H1 (cell line): ENCODE data around the gene CETN1. TPM values are rescaled to one million over a fixed set of nuclear protein-coding genes. Genes with fewer than 3 reads are reported as not detected.

Experiments used
- CTCF ChIA-PET: fragments of 300-600 bp; sonication (Branson Sonifier 250); formaldehyde crosslinking; loops from one replicate; lab custom pipeline; 2021; ENCODE audit not compliant: partially characterized antibody; lab: Charles Lee
- POLR2A ChIA-PET: fragments of 300-600 bp; sonication (Branson Sonifier 250); formaldehyde crosslinking; loops from one replicate; lab custom pipeline; 2021; ENCODE audit warnings: inconsistent platforms; ENCODE audit not compliant: partially characterized antibody; lab: Charles Lee
- DNase-seq, 2 experiments: peaks; one replicate each; pipeline versions ENCODE4 v3.0.0 to v3.0.0-alpha.2; 2010 to 2022; ENCODE audit warnings: low spot score in 2 of 2, low read depth in 1 of 2, mixed read lengths in 1 of 2
- FAIRE-seq: peaks from 2 replicates; lab custom pipeline; 2011; peaks lifted over from hg19 to GRCh38; lab: Jason Lieb, UNC
- H2AFZ ChIP-seq: 2 replicates; pipeline ENCODE4 v1.8.1; 2012; ENCODE audit warnings: low read length, inconsistent platforms
- H2AK5ac ChIP-seq: 2 replicates; pipeline ENCODE4 v1.6.1; 2013; ENCODE audit warnings: low read depth, low read length
- H2BK120ac ChIP-seq: replicated peaks from 2 replicates; pipeline ENCODE3; 2013; ENCODE audit warnings: low read depth, low read length, inconsistent platforms
- H2BK12ac ChIP-seq: 2 replicates; pipeline ENCODE4 v1.6.1; 2013; ENCODE audit warnings: low read depth, low read length
- H2BK15ac ChIP-seq: 2 replicates; pipeline ENCODE4 v1.6.1; 2013; ENCODE audit warnings: low read length
- H2BK20ac ChIP-seq: 2 replicates; pipeline ENCODE4 v1.6.1; 2013; ENCODE audit warnings: low read length
- H2BK5ac ChIP-seq: 2 replicates; pipeline ENCODE4 v1.6.1; 2013; ENCODE audit warnings: low read depth, low read length
- H3K14ac ChIP-seq: 2 replicates; pipeline ENCODE4 v1.6.1; 2013; ENCODE audit warnings: inconsistent platforms; ENCODE audit not compliant: insufficient read length
- H3K18ac ChIP-seq: 2 replicates; pipeline ENCODE4 v1.6.1; 2013; ENCODE audit warnings: low read length; ENCODE audit errors: extremely low read depth
- H3K23ac ChIP-seq: 2 replicates; pipeline ENCODE4 v1.6.1; 2013; ENCODE audit warnings: inconsistent platforms; ENCODE audit not compliant: insufficient read length
- H3K23me2 ChIP-seq: 2 replicates; pipeline ENCODE4 v1.6.1; 2013; ENCODE audit warnings: low read depth, low read length
- H3K27ac ChIP-seq: 2 replicates; pipeline ENCODE4 v1.6.1; 2011; ENCODE audit warnings: low read depth, low read length, inconsistent platforms
- H3K27me3 ChIP-seq, 4 experiments: replicated peaks in 1 of 4; 1 replicate in 1 of 4; 2 replicates in 3 of 4; pipeline versions ENCODE4 v1.6.1 to v1.8.1; 2011 to 2013; ENCODE audit warnings: low read length in 3 of 4, mild to moderate bottlenecking in 3 of 4, inconsistent platforms in 2 of 4, mixed read lengths in 2 of 4, moderate library complexity in 1 of 4; ENCODE audit not compliant: control insufficient read depth in 3 of 4, insufficient read depth in 3 of 4; ENCODE audit errors: extremely low read depth in 1 of 4
- H3K36me3 ChIP-seq, 4 experiments: 2 replicates each; pipeline versions ENCODE4 v1.6.1 to v1.8.1; 2011 to 2013; ENCODE audit warnings: mild to moderate bottlenecking in 4 of 4, low read length in 3 of 4, moderate library complexity in 2 of 4, control low read depth in 1 of 4, inconsistent platforms in 1 of 4; ENCODE audit not compliant: insufficient read depth in 4 of 4, control insufficient read depth in 2 of 4
- H3K4ac ChIP-seq: replicated peaks from 2 replicates; pipeline ENCODE3; 2013; ENCODE audit warnings: low read length, low read depth, mixed read lengths, inconsistent platforms; ENCODE audit not compliant: insufficient read length
- H3K4me1 ChIP-seq, 4 experiments: replicated peaks in 1 of 4; 1 replicate in 1 of 4; 2 replicates in 3 of 4; pipeline versions ENCODE4 v1.6.1 to v1.8.1; 2011 to 2013; ENCODE audit warnings: low read length in 3 of 4, inconsistent platforms in 2 of 4, mixed read lengths in 1 of 4; ENCODE audit not compliant: insufficient read depth in 4 of 4, control insufficient read depth in 3 of 4
- H3K4me2 ChIP-seq, 2 experiments: 2 replicates each; pipeline versions ENCODE4 v1.6.1 to v1.8.1; 2011 to 2013; ENCODE audit warnings: low read depth in 2 of 2, low read length in 2 of 2, control low read depth in 1 of 2, inconsistent platforms in 1 of 2, mild to moderate bottlenecking in 1 of 2; ENCODE audit not compliant: insufficient read depth in 1 of 2
- H3K4me3 ChIP-seq, 4 experiments: fragments of 200-600, 300-600 bp in 1 of 4; sonication (generic), shearing (Covaris generic), sonication (Bioruptor Twin) in 1 of 4; 2 replicates each; pipeline versions ENCODE4 v1.5.1 to v1.8.1; 2011 to 2016; ENCODE audit warnings: low read length in 4 of 4, low read depth in 3 of 4, control low read depth in 2 of 4, inconsistent platforms in 2 of 4, mild to moderate bottlenecking in 2 of 4, mixed read lengths in 1 of 4, moderate library complexity in 1 of 4; ENCODE audit not compliant: insufficient read depth in 2 of 4; ENCODE audit errors: extremely low read depth in 1 of 4
- H3K56ac ChIP-seq: replicated peaks from 2 replicates; pipeline ENCODE3; 2013; ENCODE audit warnings: low read depth, mild to moderate bottlenecking, mixed read lengths, low read length, inconsistent platforms; ENCODE audit not compliant: insufficient read length
- H3K79me1 ChIP-seq: 2 replicates; pipeline ENCODE4 v1.6.1; 2013; ENCODE audit warnings: low read depth, low read length, control low read depth
- H3K79me2 ChIP-seq, 2 experiments: 2 replicates each; pipeline versions ENCODE4 v1.6.1 to v1.8.1; 2012 to 2013; ENCODE audit warnings: low read length in 2 of 2, mild to moderate bottlenecking in 2 of 2, inconsistent platforms in 1 of 2; ENCODE audit not compliant: insufficient read depth in 2 of 2, control insufficient read depth in 1 of 2
- H3K9ac ChIP-seq, 4 experiments: replicated peaks in 1 of 4; 1 replicate in 1 of 4; 2 replicates in 3 of 4; pipeline versions ENCODE4 v1.6.1 to v1.8.1; 2011 to 2013; ENCODE audit warnings: low read depth in 3 of 4, low read length in 3 of 4, control low read depth in 2 of 4, mild to moderate bottlenecking in 2 of 4, moderate library complexity in 2 of 4, inconsistent platforms in 1 of 4; ENCODE audit errors: extremely low read depth in 1 of 4
- H3K9me3 ChIP-seq, 2 experiments: 2 replicates each; pipeline versions ENCODE4 v1.6.1 to v1.8.1; 2012 to 2013; ENCODE audit warnings: mild to moderate bottlenecking in 2 of 2, moderate library complexity in 2 of 2, control low read depth in 1 of 2, inconsistent platforms in 1 of 2, low read depth in 1 of 2, low read length in 1 of 2, mixed read lengths in 1 of 2; ENCODE audit not compliant: insufficient read depth in 2 of 2
- H4K20me1 ChIP-seq, 2 experiments: replicated peaks in 1 of 2; 2 replicates each; pipeline versions ENCODE3 to v1.8.1; 2011 to 2013; ENCODE audit warnings: inconsistent platforms in 2 of 2, low read length in 2 of 2, mild to moderate bottlenecking in 1 of 2; ENCODE audit not compliant: insufficient read depth in 2 of 2, control insufficient read depth in 1 of 2
- H4K5ac ChIP-seq: 2 replicates; pipeline ENCODE4 v1.6.1; 2013; ENCODE audit warnings: low read length, low read depth, mixed read lengths, inconsistent platforms; ENCODE audit not compliant: insufficient read length
- H4K8ac ChIP-seq: 2 replicates; pipeline ENCODE4 v1.8.0; 2013; ENCODE audit warnings: mild to moderate bottlenecking, moderate library complexity, low read length, inconsistent platforms; ENCODE audit not compliant: insufficient read depth; ENCODE audit errors: extremely low read depth
- H4K91ac ChIP-seq: replicated peaks from 2 replicates; pipeline ENCODE3; 2013; ENCODE audit warnings: low read length, mixed read lengths, inconsistent platforms; ENCODE audit not compliant: insufficient read length
- ASH2L ChIP-seq: fragments of 200-600, 300-600 bp; sonication (generic); IDR thresholded peaks from one replicate; pipeline ENCODE4 v1.7.1; 2017; ENCODE audit warnings: low read length
- CHD2 ChIP-seq: IDR thresholded peaks from 2 replicates; pipeline ENCODE4 v1.6.1; 2012; ENCODE audit warnings: low read length, improper control_type of control experiment
- E2F6 ChIP-seq: IDR thresholded peaks from 2 replicates; pipeline ENCODE4 v1.6.1; 2012; ENCODE audit warnings: inconsistent platforms
- KDM4A ChIP-seq: IDR thresholded peaks from one replicate; pipeline ENCODE4 v1.7.1; 2012; ENCODE audit warnings: low read depth, mild to moderate bottlenecking, moderate library complexity, low read length, inconsistent platforms; ENCODE audit not compliant: severe bottlenecking
- POU5F1 ChIP-seq: IDR thresholded peaks from 2 replicates; pipeline ENCODE4 v1.6.1; 2011; ENCODE audit warnings: low read depth, mild to moderate bottlenecking, low read length, moderate library complexity
- RXRA ChIP-seq: IDR thresholded peaks from 2 replicates; pipeline ENCODE4 v1.6.1; 2011; ENCODE audit warnings: low read depth, mild to moderate bottlenecking, low read length, moderate library complexity; ENCODE audit not compliant: insufficient read depth
- SIN3A ChIP-seq, 2 experiments: IDR thresholded peaks in 1 of 2; conservative IDR thresholded peaks in 1 of 2; 2 replicates each; pipeline ENCODE4 v1.6.1; 2011 to 2012; ENCODE audit warnings: low read length in 2 of 2, improper control_type of control experiment in 1 of 2, low read depth in 1 of 2, mild to moderate bottlenecking in 1 of 2
- SIX5 ChIP-seq: IDR thresholded peaks from 2 replicates; pipeline ENCODE4 v1.6.1; 2011; ENCODE audit warnings: mild to moderate bottlenecking, low read depth, low read length
- SP2 ChIP-seq: IDR thresholded peaks from 2 replicates; pipeline ENCODE4 v1.6.1; 2012; ENCODE audit warnings: mild to moderate bottlenecking, low read length, inconsistent platforms
- SRF ChIP-seq: IDR thresholded peaks from 2 replicates; pipeline ENCODE4 v1.6.1; 2011; ENCODE audit warnings: mild to moderate bottlenecking, low read depth, low read length, moderate library complexity
- TAF1 ChIP-seq: IDR thresholded peaks from 2 replicates; pipeline ENCODE4 v1.6.1; 2011; ENCODE audit warnings: mild to moderate bottlenecking, low read depth, low read length
- TCF12 ChIP-seq: IDR thresholded peaks from 2 replicates; pipeline ENCODE4 v1.6.1; 2011; ENCODE audit warnings: low read depth, mild to moderate bottlenecking, low read length
- WGBS, 2 experiments: shearing (Covaris generic) in 1 of 2; methylation state at CpG; one replicate each; pipeline versions ENCODE4 v1.1.6 to v1.1.7; 2013 to 2015; ENCODE audit warnings: low lambda C conversion rate in 2 of 2, mixed read lengths in 2 of 2, inconsistent platforms in 1 of 2, low coverage in 1 of 2, missing lambda C conversion rate in 1 of 2; ENCODE audit not compliant: insufficient replicate concordance in 2 of 2, insufficient coverage in 1 of 2, insufficient read length in 1 of 2; ENCODE audit errors: extremely low coverage in 1 of 2, missing lambda C conversion rate in 1 of 2; 5-methylcytosine and 5-hydroxymethylcytosine counted together
- polyA plus RNA-seq, 7 experiments: library from polyadenylated mRNA; depleted of rRNA in 3 of 7; stranded (reverse) in 5 of 7; unstranded in 2 of 7; fragments of >200 nt in 5 of 7; fragments of 200-250 nt in 2 of 7; gene quantifications; 1 replicate in 5 of 7; 2 replicates in 1 of 7; 4 replicates in 1 of 7; pipeline versions ENCODE4 v1.2.1 to v1.2.3, GENCODE V29; 2011 to 2013; ENCODE audit warnings: missing spikeins in 2 of 7, mixed read lengths in 2 of 7
- total RNA-seq: library from RNA; stranded (reverse); fragmentation: NEBNext Ultra II Directional; extraction: Animal tissue kit (Norgen Biotek cat#: 25700); gene quantifications from 2 replicates; pipeline ENCODE4 v1.2.1, GENCODE V29; 2021
- TF ChIP-seq, protein P1 (sequence below): IDR thresholded peaks from 2 replicates; pipeline ENCODE4 v1.6.1; 2012; ENCODE audit warnings: low read length, inconsistent platforms

The CETN1 gene
- total and polyA plus RNA-seq, 2 of the 8 experiments (the other 6 are each of a cell fraction or from before 2014, with no cell fraction given), result not detected

- no peak overlapping the region for H2AK5ac ChIP-seq
- H2BK120ac ChIP-seq, result no peak overlapping the region
- no peak overlapping the region for H2BK20ac ChIP-seq
- H3K36me3 ChIP-seq, result no peaks in the 10 kb centered on the region
- no peaks in the 10 kb centered on the region for H3K79me1 ChIP-seq
- H4K20me1 ChIP-seq, result no peaks in the 10 kb centered on the region
- H2BK12ac ChIP-seq, result no peak overlapping the region
- H3K4me2 ChIP-seq, result no peak overlapping the region
- H2BK5ac ChIP-seq, result no peak overlapping the region
- ChIA-PET CTCF (interaction anchor here (0.7 to 1.1 kb wide), 2 partner anchors 12 to 29 kb away, joined by 3 read pairs; no protein-coding TSS in a partner anchor), POLR2A (no interaction called here)
- H3K79me2 ChIP-seq, result no peaks in the 10 kb centered on the region
- H3K9ac ChIP-seq, result no peak overlapping the region
- peaks cover 3 to 19% (median 16%) of the 10 kb centered on the region in 4 experiments; a peak in 5 of 7 replicates for H3K4me1 ChIP-seq
- no peaks in the 10 kb centered on the region for H3K9me3 ChIP-seq
- H3K27ac ChIP-seq, result no peak overlapping the region
- H3K23me2 ChIP-seq, result no peaks in the 10 kb centered on the region
- H3K23ac ChIP-seq, result no peak overlapping the region
- DNase-seq (no peak), FAIRE-seq (no peak)
- no peak overlapping the region for H3K18ac ChIP-seq
- no peak overlapping the region for H2BK15ac ChIP-seq
- H3K4ac ChIP-seq, result no peak overlapping the region
- H3K4me3 ChIP-seq, result no peak overlapping the region
- no peak overlapping the region for H3K14ac ChIP-seq
- H4K8ac ChIP-seq, result no peak overlapping the region
- 93% methylated on average over 3 of the region's 3 CpGs; no CpG with 5 or more reads in 1 of the 2 experiments for WGBS, 2 experiments
- no peak overlapping the region for H3K56ac ChIP-seq
- H4K91ac ChIP-seq, result no peak overlapping the region
- H3K27me3 ChIP-seq, result no peaks in the 10 kb centered on the region
- no peak overlapping the region for H4K5ac ChIP-seq
- H2AFZ ChIP-seq, result no peak overlapping the region
- TF ChIP-seq, protein P1, sequence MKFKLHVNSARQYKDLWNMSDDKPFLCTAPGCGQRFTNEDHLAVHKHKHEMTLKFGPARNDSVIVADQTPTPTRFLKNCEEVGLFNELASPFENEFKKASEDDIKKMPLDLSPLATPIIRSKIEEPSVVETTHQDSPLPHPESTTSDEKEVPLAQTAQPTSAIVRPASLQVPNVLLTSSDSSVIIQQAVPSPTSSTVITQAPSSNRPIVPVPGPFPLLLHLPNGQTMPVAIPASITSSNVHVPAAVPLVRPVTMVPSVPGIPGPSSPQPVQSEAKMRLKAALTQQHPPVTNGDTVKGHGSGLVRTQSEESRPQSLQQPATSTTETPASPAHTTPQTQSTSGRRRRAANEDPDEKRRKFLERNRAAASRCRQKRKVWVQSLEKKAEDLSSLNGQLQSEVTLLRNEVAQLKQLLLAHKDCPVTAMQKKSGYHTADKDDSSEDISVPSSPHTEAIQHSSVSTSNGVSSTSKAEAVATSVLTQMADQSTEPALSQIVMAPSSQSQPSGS, result no peak
- TF ChIP-seq ASH2L (no peak), SRF (no peak), TAF1 (no peak), POU5F1 (no peak), TCF12 (no peak), CHD2 (no peak), E2F6 (no peak), RXRA (no peak), SP2 (no peak), SIN3A (conservative IDR thresholded peaks at IDR 0.05 in 1 of 2, IDR thresholded peaks at IDR 0.05 in 1 of 2; ENCODE audit: low read depth in 1 of 2, low read length in 2 of 2) (no peak), SIX5 (no peak), KDM4A (no peak)
Measured at GRCh38 chr18:570256-570655, 9.9 kb upstream of the CETN1 start.
